ENCODE data around the gene COL6A3. TPM values are rescaled to one million over a fixed set of nuclear protein-coding genes. Genes with fewer than 3 reads are reported as not detected.

The COL6A3 gene
- total RNA-seq, 2 experiments from 2014 or later: 1.3 TPM

- Mint-ChIP-seq H3K36me3 (ENCODE audit: low read depth) (no peaks in the 10 kb centered on the region), H3K27ac (no peak overlapping the region), H3K9me3 (no peaks in the 10 kb centered on the region), H3K4me1 (ENCODE audit: low read depth) (peaks cover 18% of the 10 kb centered on the region), H3K27me3 (no peaks in the 10 kb centered on the region), H3K4me3 (no peak overlapping the region)
- no peaks in the 10 kb centered on the region for H3K27me3 ChIP-seq (ENCODE audit: control insufficient read depth in 1 of 2, insufficient read depth in 2 of 2, low read length in 2 of 2)
- H3K36me3 ChIP-seq (ENCODE audit: insufficient read depth, low read length): no peaks in the 10 kb centered on the region
- H3K4me3 ChIP-seq (ENCODE audit: low read length): no peak overlapping the region
- DNase-seq (no peak), ATAC-seq (ENCODE audit: poor library complexity) (no peak)
- peaks cover 7% of the 10 kb centered on the region for H3K4me1 ChIP-seq (ENCODE audit: insufficient read depth, low read length)
- CTCF ChIA-PET: no interaction called here
- POLR2A ChIA-PET: no interaction called here
- intact Hi-C loops (cut with DNase I, micrococcal nuclease): no loop called here
- TF ChIP-seq CTCF (IDR thresholded peaks at IDR 0.05): no peak
- H3K9me3 ChIP-seq (ENCODE audit: control insufficient read depth in 1 of 2, insufficient read depth in 1 of 2, low read length in 2 of 2): no peaks in the 10 kb centered on the region
- H3K27ac ChIP-seq (ENCODE audit: low read depth in 1 of 2, low read length in 2 of 2): no peak overlapping the region
Observed at GRCh38 chr2:237452861-237453260, 38.9 kb upstream of the COL6A3 start.

GRCh38 chr2:237451643-237452469, 37.9 kb upstream of the COL6A3 start:
- Histone ChIP-seq H3K27me3 (ENCODE audit: control insufficient read depth in 1 of 2, insufficient read depth in 2 of 2, low read length in 2 of 2) (no peaks in the 10 kb centered on the region), H3K4me3 (ENCODE audit: low read length) (no peak overlapping the region), H3K4me1 (ENCODE audit: insufficient read depth, low read length) (peaks cover 7% of the 10 kb centered on the region), H3K9me3 (ENCODE audit: control insufficient read depth in 1 of 2, insufficient read depth in 1 of 2, low read length in 2 of 2) (no peaks in the 10 kb centered on the region), H3K27ac (ENCODE audit: low read depth in 1 of 2, low read length in 2 of 2) (no peak overlapping the region), H3K36me3 (ENCODE audit: insufficient read depth, low read length) (no peaks in the 10 kb centered on the region)
- CTCF ChIA-PET: interaction anchor here (1.3 kb wide), 1 partner anchor 30 kb away, joined by 6 read pairs; no protein-coding TSS in a partner anchor
- H3K36me3 Mint-ChIP-seq (ENCODE audit: low read depth): no peaks in the 10 kb centered on the region
- no peak for TF ChIP-seq CTCF (IDR thresholded peaks at IDR 0.05)
- DNase-seq (no peak), ATAC-seq (ENCODE audit: poor library complexity) (no peak)
- H3K9me3 Mint-ChIP-seq: no peaks in the 10 kb centered on the region
- no peak overlapping the region for H3K27ac Mint-ChIP-seq
- H3K27me3 Mint-ChIP-seq: no peaks in the 10 kb centered on the region
- intact Hi-C loops (cut with DNase I, micrococcal nuclease): no loop called here
- no peak overlapping the region for H3K4me3 Mint-ChIP-seq
- H3K4me1 Mint-ChIP-seq (ENCODE audit: low read depth): peaks cover 17% of the 10 kb centered on the region
- POLR2A ChIA-PET: interaction anchor here (0.9 kb wide), 1 partner anchor 10 kb away, joined by 3 read pairs; no protein-coding TSS in a partner anchor

GRCh38 chr2:237450583-237450982, 36.6 kb upstream of the COL6A3 start:
- peaks cover 21% of the 10 kb centered on the region for H3K4me1 Mint-ChIP-seq (ENCODE audit: low read depth)
- H3K4me3 Mint-ChIP-seq: no peak overlapping the region
- CTCF ChIA-PET: interaction anchor here (1.3 kb wide), 1 partner anchor 29 kb away, joined by 6 read pairs; no protein-coding TSS in a partner anchor
- intact Hi-C loops (cut with DNase I, micrococcal nuclease): no loop called here
- ATAC-seq (ENCODE audit: poor library complexity) (no peak), DNase-seq (no peak)
- H3K36me3 Mint-ChIP-seq (ENCODE audit: low read depth): no peaks in the 10 kb centered on the region
- H3K9me3 Mint-ChIP-seq: no peaks in the 10 kb centered on the region
- H3K36me3 ChIP-seq (ENCODE audit: insufficient read depth, low read length): no peaks in the 10 kb centered on the region
- no peak for TF ChIP-seq CTCF (IDR thresholded peaks at IDR 0.05)
- H3K27me3 ChIP-seq (ENCODE audit: control insufficient read depth in 1 of 2, insufficient read depth in 2 of 2, low read length in 2 of 2): no peaks in the 10 kb centered on the region
- no peaks in the 10 kb centered on the region for H3K27me3 Mint-ChIP-seq
- no peak overlapping the region for H3K27ac ChIP-seq (ENCODE audit: low read depth in 1 of 2, low read length in 2 of 2)
- H3K4me3 ChIP-seq (ENCODE audit: low read length): no peak overlapping the region
- H3K27ac Mint-ChIP-seq: no peak overlapping the region
- no peaks in the 10 kb centered on the region for H3K9me3 ChIP-seq (ENCODE audit: control insufficient read depth in 1 of 2, insufficient read depth in 1 of 2, low read length in 2 of 2)
- peaks cover 7% of the 10 kb centered on the region for H3K4me1 ChIP-seq (ENCODE audit: insufficient read depth, low read length)
- POLR2A ChIA-PET: interaction anchor here (0.9 kb wide), 1 partner anchor 9 kb away, joined by 3 read pairs; no protein-coding TSS in a partner anchor
